LHCN-M2 (cell line): Measurements from ENCODE around the gene ARVCF. TPM values are rescaled to one million over a fixed set of nuclear protein-coding genes. Genes with fewer than 3 reads are reported as not detected.
"Not testable (repeated sequence)": the region's sequence is repeated elsewhere in the genome, so short reads cannot be mapped to it uniquely, and the experiment has no call there.

Source experiments
- DNase-seq: peaks from one replicate; pipeline ENCODE4 v3.0.0-alpha.2; 2012; ENCODE audit warnings: low read depth
- total RNA-seq: library from RNA; depleted of rRNA; stranded (reverse); fragments of >200 nt; gene quantifications from 2 replicates; pipeline ENCODE4 v1.2.3, GENCODE V29; 2014

The ARVCF gene
- total RNA-seq, 1 experiment from 2014 or later = 6.4 TPM

DNA sequence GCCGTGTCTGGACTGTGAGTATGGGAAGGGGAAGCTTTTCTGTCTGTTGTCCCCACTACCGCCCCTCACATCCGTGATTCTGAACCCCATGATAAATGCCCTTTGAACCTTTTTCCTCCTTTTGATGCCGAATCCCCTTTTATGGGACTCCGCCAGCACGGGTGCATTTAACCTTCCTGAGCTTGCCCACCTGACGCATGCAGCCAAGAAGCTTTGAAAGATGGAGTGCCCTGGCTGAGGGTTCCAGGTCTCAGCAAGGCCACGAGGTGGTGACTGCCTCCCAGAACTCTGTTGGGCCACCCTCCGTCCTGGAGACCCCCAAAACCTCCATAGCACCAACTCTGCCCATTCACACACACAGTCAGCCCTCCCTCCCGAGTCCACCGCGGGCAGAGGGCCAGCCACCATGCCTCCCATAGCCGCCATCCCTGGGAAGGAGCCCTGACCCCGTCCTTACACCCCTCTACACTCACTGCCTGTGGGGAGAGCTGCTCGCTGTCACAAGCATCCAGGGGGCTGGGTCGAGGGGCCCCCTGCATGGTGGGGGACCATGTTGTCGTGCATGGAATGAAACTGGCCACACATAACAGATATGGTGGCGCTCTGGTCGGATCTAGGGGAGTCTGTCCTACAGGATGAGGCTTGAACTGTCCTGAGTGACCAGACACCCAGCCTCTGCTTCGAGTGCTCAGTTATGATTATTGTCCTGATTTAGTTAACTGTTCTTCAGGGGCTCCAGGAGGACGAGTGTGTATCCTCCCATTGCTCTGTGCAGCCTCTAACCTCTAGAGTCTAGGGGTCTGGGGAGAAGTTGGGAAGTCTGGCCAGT is 75.9 kb downstream of the ARVCF start:
- peak; percentile 10 for DNase-seq

DNA sequence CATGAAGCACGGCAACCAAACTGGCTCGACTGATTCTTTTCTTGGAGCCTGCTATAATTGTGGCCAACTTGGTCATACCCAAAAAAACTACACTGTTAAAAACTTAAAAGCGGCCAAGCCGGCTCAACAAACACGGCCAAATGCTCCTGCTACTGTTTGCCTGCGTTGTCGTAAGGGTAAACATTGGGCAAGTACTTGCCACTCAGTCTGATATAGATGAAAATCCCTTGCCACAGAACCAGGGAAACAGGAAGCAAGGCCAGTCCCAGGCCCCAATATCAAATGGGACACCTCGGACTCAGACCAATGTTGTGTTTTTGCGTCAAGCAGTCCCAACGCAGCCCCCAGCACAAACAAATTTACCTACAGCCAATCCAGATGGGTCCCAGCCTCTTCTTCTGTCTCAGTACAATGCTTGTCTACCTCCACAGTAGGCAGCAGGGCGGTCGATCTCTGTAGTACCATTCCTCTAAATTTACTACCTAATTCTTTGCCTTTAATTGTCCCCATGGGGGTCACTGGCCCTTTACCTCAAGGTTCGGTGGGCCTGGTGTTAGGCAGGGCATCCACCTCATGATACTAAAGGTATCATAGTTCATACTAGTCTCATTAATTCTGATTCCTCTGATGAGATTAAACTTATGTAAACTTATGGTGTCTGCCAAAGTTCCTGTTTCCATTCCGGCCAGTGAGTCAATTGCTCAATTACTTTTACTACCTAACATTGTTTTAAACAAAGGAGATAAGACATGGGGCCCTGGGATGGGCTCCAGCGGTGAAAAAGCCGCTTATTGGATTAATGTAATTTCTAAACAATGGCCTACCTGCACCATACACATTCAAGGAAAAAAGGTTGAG is 78.8 kb downstream of the ARVCF start:
- DNase-seq = no peak

DNA sequence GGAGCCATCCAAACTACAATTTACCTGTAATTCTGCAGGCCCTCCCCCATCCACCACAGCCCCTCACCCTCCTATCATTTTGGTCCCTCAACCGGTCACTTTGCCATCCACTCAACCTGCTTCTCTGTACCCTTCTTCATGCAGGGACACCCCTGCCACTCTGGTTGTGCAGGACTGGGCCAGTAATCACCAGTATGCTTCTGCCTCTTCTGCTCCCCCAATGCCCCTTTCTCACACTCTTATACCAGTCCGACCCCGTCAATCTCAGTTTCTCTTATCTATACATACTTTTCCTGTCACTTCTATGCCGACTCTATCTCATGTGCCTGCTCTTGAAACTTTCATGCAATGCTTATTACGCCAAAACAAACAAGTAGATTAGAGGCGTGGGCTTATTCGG is 80.1 kb downstream of the ARVCF start:
- DNase-seq = no peak

DNA sequence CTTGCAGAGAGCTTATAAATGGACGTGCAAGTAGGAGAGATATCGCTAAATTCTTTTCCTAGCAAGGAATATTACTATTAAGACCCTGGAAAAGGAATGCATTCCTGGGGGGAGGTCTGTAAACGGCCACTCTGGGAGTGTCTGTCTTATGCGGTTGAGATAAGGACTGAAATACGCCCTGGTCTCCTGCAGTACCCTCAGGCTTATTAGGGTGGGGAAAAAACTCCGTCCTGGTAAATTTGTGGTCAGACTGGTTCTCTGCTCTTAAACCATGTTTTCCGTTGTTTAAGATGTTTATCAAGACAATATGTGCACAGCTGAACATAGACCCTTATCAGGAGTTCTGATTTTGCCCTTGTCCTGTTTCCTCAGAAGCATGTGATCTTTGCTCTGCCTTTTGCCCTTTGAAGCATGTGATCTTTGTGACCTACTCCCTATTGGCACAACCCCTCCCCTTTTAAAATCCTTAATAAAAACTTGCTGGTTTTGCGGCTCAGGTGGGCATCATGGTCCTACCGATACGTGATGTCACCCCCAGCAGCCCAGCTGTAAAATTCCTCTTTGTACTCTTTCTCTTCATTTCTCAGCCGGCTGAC is 81.4 kb downstream of the ARVCF start:
- not testable (repeated sequence) for DNase-seq

DNA sequence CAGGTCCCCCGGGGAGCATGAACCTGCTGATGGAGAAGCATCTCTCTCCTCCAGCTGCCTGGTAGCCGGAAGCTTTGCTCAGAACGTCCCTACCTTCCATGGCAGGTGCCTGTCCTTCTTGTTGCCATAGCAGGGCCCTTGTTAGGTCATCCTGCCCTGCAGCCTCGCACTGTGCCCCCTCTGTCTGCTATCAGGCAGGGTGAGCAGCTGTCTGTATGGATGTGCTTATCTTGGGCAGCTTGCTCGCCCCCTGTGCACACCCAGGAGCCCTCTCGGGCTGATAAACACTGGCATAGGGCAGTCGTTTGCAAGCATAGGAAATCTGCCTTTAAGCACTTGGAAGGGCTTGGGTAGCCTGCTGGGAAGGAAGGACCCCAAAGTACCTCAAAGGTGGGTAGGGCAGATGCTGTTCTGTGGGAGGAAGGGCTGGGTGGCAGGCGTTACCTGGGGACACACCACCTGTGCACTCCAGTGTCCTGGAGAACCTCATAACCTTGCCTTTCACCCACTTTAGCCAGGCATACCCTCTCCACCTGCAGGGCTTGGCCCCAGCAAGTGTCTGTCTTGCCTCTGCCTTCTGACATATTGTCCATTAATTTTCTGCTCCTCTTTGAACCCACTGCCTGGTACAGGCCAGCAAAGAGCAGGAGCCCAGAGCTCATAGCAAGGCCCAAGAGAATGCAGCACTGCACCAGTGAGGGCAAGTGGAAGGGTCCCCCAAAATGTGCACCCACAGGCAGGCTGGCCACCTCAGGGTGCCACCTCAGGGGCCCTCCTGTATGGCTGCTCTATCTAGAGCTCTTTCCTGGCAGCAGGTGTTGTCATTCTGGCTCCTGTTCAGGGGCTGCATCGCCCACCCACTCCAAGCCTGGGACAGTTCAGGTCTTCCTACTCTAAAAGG is 83.0 kb downstream of the ARVCF start:
- no peak for DNase-seq

DNA sequence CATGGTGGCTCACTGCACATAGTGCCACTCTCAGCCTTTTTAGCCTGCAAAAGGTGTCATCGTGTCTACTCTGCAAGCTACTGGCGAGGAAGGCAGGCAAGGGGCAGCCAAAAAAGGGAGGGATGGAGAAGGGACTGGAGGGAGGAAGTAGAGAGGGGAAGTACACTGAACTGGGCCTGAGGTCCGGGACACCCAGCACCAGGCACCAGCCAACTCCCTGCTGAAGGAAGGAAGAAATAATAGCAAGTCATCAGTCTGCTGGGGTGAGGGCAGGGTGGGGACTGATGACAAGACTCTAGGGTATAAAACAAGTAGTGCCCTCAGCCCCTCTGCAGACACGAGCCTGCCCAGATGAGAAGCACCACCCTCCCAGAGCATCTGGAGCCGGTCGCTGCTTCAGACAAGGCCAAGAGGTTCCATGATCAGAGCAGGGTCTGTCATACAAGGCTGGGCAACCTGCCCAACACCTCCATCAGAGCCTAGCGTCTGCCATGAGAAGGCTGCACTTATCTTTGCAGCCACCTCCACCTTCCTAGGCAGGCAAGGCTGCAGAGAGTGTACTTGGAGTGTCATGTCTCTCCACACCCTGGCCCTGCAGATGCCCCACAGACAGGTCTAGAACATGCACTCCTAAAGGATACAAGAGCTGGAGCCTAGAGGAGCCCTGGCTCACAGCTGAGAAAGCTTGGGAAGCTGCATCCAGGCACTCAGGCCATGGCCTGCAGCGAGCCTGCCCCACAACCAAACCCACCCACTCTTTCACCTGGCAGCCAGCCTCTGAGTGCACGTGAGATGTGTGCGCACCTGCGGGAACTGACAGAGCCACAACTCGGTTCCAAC is 84.0 kb downstream of the ARVCF start:
- no peak for DNase-seq

DNA sequence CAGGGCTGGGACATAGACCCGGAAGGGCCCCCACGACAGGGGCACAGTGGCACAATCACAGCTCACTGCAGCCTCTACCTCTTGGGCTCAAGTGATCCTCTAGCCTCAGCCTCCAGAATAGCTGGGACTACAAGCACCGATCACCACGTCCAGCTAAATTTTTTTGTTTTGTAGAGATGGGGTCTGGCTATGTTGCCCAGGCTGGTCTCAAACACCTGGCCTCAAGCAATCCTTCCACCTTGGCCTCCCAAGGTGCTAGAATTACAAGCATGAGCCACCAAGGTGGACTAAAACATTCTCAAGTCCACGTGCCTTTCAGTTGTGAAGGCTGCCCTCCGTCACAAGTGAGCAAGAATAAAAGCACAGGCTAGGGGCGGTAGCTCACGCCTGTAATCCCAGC is 85.1 kb downstream of the ARVCF start:
- DNase-seq = no peak

DNA sequence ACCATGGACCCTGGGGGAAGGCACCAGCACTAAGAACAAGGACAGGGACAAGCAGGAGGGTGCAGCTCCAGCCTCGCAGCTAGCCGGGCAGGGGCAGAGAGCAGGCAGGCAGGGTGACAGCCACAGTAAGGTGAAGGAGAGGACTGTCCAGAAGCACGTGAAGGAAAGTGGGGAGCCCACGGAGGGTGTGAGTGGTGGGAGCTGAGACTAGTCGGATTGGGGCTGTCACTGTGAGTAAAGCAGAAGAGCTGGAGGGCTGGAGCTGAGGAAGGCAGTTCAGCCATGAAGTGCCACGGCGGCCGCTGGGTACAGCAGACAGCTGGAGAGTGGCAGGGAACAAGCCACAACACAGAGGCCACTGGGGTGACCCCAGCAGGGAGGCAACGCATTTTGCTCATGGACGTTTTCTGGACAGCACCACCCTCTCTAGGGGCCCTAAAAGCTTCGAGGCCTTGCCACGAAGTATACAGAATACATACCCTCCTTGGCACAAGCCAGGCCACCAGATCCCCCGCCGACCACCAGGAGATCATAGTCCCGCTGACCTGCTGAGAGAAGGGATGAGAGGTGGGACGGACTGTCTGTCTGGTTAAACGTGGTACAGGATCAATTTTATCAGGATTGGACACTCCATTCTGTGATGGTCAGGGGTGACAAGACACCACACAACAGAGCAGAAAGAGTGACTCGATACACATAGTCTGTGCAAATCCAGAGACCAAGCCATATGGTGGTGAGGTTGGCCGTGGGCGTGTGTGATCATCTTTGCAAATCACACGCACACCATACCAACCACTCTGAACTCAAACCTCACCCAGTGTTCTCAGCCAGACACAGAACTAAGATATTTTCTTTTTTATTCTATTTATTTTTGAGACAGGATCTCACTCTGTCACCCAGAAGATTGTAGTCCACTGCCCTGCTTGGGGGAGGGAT is 85.8 kb downstream of the ARVCF start:
- no peak for DNase-seq

DNA sequence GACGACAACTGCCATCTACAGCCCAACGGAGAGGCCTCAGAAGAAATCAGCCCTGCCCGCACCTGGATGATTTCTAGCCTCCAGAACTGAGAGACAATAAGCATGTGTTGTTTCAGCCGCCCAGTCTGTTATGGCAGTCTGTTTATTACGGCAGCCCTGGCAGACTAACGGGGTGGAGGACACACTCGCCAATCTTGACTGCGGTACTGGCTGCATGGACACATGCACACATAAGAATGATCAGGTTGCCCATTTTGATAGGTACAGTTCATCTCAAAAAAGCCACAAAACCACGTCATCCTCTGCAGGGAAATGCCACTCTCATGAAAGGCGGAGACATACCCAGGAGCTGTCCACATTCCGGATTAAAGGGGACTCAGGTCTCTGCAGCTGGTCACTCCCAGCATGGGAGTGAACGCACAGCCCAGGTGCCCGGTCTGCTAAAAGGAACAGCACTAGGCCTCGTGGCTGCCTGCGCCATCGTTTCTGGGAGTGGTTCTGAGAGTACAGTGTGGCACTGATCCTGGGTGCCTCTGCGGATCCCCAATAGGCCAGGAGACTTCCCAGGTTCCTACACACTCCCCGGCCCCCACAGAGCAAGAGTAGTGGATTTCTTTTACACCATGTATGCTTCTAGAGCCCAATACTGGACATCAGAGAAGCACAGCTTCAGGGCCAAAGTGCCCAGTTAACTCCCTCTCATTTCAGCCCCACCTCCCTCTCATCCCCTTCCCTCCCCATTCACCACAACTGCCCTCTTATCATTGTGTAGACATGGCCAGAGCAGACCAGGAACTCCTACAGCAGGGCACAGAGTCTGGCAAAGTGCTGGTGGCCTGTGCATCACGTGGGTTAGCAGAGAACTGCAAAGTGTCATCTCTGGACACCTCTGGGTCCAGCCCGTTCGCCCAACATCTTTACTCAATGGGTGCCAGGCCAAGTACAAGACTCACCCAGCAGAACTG is 86.8 kb downstream of the ARVCF start:
- DNase-seq = no peak

DNA sequence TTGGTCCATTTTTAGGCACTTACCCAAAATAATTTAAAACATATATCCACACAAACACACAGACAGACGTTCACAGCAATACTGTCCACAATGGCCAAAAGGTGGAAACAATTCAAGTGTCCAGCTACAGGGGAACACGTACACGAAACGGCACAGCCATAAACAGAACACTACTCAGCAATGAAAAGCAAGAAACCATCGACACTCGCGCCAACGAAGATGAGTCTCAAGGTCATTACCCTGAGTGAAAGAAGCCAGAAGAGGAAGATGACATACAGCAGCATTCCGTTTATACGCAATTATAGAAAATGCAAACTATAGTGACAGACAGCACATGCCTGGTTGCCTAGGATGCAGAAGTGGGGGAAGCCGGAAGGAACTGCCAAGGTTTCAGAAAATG is 88.4 kb downstream of the ARVCF start:
- DNase-seq = no peak

DNA sequence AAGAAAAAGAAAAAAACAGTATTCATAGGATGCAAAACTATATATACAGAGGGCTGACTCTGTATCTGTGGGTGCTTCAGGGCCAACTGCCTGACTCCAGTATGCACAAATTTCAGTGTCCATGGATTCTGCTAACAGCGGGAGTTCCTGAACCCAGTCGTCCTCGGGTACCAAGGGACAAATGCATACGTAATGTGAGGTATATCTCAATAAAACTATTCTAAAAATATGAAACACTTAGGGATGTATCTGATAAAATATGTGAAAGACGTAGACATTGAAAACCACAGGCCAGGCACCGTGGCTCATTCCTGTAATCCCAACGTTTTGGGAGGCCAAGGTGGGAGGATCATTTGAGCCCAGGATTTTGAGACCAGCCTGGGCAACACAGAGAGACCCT is 88.9 kb downstream of the ARVCF start:
- DNase-seq = no peak

DNA sequence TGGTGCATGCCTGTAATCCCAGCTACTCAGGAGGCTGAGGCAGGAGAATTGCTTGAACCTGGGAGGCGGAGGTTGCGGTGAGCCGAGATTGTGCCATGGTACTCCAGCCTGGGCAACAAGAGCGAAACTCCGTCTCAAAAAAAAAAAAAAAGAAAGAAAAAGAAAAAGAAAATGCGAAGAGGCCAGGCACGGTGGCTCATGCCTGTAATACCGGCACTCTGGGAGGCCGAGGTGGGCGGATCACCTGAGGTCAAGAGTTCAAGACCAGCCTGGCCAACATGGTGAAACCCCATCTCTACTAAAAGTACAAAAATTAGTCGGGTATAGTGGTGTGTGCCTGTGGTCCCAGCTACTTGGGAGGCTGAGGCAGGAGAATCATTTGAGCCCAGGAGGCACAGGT is 90.6 kb downstream of the ARVCF start:
- not testable (repeated sequence) for DNase-seq

DNA sequence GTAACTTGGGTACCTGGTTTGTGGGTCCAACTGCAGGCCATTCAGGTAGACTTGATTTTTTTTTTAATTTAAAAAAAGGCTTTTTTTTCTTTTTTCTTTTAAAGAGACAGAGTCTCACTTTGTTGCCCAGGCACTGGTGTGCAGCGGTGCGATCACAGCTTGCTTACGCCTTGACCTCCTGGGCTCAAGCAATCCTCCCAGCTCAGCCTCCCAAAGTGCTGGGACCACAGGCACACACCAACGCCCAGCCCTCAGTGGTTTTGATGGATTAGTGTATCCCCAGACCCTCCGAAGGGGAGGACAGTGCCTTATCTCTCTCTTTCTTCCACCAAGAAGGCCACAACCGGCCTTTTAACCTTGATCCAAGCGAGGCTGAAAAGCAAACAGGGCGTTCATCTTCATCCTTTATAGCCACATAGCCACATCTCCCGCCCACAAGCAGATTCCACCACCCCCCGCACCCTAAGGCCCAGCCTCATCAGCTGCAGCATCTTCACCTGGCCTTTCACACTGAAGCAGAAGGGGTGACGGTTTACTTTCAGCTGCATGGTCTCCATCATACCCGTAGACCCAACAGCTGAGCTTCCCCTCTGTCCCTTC is 92.6 kb downstream of the ARVCF start:
- no peak for DNase-seq

DNA sequence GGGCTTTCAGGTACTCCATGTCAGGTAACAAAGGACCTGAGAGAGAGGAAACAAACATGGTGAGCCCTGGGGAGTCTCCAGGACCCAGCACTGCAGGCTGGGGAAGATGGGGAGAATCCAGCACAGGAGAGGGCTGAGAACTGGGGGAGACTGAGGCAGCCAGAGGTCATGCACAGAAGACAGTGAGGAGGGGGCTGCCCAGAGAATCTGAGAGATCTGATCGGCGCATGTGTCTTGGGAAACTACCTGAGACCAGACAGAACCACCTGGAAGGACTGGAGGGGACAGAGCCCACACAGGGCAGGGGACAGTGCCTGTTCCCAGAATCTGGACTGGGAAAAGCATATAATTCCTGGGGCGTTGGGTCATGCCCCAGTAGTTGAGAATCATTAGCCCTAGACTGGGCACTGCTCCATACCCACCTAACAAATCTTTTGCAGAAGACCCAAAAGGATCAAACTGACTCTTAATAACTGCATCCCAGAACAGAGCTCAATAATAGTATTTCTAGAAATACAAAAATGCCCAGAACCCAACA is 95.0 kb downstream of the ARVCF start:
- no peak for DNase-seq
